Stimulated activated CD8-positive, alpha-beta memory T cell treated with anti-CD3 and anti-CD28 coated beads, Interleukin-7, amount 100 ng/mL, for 48 hours (primary cell): ENCODE measurements around the gene ZNF497.
"Not testable (repeated sequence)": the region's sequence is repeated elsewhere in the genome, so short reads cannot be mapped to it uniquely, and the experiment has no call there.

Experiments used
- DNase-seq, 2 donors: peaks; one replicate each; pipeline ENCODE4 v3.0.0-alpha.2; 2020; ENCODE audit warnings: low read depth in 1 of 2; ENCODE audit errors: extremely low read depth in 1 of 2

ZNF497 gene

DNA sequence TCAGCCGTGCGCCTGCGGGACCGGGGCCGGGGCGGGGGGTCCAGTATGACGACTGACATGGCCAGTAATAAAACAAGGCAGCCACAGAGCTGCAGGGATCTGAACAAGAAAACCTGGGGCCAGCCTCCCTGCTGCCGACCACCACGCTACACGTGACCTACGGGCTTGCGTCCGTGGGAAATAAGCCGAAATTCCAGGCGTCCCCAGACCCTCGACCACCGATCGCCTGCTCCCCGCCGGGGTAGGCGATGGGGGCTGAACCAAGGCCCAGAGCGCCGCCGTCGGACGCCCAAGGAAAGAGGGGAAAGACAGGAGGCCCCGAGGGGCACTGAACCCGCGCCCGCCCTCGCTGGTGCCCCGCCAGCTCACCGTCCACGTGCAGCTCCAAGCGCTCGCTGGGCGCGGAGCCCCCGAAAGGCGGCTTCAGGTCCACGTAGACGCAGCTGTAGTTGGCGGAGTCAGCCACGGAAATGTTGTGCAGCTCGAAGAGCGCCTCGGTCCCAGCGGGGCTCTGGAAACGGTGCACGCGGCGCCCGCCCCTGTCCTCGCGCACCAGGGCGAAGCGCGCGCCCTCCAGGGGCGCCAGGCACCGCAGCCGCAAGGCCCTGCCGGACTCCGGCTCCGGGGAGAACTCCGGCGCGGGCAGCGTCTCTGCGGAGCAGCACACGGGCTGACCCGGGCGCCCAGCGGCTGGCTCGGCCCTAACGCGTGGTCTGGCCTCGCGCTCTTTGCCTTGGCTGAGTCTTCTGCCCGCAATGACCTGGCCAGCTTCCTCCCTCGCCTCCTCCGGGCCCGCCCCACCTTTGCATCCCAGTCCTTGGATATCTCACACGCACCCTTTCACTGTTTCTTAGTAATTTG lies 12.3 kb downstream of the ZNF497 start:
- DNase-seq, result no peak

DNA sequence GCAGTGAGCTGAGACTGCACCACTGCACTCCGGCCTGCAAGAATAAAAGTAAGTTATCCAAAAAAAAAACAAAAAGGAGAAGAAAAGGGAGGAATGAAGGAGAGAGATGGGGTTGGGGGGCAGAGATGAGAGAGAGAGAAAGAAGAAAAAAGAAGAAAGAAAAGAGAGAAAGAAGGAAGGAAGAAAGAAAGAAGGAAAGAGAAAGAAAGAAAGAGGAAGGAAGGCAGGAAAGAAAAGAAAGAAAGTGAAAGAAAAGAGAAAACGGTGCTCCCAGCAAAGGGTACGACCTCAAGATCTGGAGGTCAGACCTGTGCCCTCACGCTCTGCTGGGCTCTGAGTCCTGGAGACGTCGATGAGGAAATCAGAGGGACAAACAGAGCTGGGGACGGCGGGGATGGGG lies 13.0 kb downstream of the ZNF497 start:
- no peak for DNase-seq

DNA sequence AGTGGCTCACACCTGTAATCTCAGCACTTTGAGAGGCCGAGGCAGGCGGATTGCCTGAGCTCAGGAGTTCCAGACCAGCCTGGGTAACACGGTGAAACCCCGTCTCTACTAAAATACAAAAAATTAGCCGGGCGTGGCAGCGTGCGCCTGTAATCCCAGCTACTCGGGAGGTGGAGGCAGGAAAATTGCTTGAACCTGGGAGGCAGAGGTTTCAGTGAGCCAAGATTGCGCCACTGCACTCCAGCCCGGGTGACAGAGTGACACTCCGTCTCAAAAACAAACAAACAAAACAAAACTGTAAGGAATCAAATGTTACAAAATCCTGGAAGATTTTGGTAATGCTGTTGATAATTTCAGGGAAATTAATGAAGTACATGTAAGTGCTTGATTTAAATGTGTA lies 14.5 kb downstream of the ZNF497 start:
- not testable (repeated sequence) for DNase-seq

DNA sequence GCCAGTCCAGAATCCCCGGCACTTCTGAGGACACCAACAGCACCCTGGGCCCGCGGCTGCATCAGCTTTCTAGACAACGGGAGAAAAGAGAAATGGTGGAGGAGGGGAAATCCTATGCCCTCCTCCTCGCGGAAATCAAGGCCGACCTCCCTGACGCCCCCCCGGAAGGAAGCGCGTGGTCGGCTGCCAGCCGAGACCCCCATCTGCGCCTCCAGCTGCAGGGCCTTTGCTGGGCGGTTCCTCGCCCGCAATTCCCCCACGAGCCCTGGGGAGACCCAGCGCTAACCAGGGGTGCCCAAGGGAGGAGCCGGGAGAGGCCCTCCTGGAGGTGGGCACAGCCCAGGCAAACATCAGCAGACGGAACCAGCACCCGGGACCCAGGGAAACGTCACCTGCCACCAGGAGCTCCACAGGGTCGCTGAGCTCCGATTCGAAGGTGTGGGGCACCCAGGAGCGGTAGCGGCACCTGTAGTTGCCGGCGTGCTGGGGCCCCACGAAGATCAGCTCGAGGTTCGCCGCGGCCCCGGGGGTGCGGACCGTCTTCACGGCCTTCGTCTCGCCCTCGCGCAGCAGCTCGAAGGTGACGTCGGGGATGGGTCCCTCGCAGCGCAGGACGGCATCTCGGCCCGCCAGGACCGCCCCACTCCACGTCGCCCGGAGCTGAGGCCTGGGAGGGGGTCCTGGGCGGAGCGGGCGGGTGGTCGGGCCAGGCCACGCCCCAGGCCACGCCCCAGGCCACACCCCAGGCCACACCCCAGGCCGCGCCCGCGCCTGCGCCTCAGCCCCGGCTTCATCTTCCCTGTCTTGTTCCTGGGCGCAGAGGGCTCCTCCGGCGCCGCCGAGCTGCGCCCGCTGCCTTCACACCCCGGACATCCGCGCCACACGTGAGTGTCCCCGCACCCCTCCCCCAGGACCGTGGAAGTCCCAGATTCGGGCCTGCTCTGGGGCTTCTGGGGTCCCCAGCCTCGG lies 15.3 kb downstream of the ZNF497 start:
- peak; percentile 43 to 45 for DNase-seq

DNA sequence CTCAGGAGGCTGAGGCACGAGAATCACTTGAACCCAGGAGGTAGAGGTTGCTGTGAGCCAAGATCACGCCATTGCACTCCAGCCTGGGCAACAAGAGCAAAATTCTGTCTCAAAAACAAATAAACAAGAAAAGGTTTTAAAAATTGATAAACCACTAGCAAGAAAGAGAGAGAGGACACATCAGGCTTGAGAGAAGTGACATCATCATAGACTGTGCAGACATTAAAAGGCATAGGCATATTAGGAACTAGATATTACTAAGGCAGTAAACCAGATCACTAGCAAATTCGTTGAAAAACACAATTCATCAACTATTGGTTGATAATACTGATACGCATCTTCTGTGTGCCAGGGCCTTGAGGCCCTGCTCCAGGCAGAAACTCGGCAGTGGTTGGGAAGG lies 17.0 kb downstream of the ZNF497 start:
- DNase-seq, result no peak

DNA sequence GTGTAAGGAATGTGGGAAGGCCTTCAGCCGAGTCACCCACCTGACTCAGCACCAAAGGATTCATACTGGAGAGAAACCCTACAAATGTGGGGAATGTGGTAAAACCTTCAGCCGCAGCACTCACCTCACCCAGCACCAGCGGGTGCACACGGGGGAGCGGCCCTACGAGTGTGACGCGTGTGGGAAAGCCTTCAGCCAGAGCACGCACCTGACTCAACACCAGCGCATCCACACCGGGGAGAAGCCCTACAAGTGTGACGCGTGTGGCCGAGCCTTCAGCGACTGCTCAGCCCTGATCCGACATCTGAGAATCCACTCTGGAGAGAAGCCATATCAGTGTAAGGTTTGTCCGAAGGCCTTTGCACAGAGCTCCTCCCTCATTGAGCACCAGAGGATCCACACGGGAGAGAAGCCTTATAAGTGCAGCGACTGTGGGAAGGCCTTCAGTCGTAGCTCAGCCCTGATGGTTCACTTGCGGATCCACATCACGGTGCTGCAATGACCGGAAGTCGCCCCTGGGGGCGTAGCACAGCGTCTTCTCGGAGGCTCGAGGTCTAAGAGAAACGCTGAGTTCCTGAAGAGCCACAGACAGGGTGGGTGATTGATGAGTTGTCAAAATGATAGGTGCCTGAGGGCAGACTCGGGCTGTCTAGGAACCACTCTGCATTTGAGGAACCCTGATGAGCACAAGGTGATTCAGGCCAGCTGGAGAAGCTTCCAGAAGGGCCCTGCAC lies 23.6 kb downstream of the ZNF497 start:
- DNase-seq, result no peak

DNA sequence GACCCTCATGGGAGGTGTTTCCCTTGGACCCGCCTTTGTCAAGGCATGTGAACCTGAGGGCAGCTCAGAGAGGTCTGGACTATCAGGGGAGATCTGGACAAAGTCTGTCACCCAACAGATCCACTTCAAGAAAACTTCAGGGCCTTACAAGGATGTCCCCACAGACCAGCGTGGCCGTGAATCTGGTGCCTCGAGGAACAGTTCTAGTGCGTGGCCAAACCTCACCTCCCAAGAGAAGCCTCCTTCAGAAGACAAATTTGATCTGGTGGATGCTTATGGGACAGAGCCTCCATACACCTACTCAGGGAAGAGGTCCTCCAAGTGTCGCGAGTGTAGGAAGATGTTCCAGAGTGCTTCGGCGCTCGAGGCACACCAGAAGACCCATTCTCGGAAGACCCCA lies 24.2 kb downstream of the ZNF497 start:
- no peak for DNase-seq

DNA sequence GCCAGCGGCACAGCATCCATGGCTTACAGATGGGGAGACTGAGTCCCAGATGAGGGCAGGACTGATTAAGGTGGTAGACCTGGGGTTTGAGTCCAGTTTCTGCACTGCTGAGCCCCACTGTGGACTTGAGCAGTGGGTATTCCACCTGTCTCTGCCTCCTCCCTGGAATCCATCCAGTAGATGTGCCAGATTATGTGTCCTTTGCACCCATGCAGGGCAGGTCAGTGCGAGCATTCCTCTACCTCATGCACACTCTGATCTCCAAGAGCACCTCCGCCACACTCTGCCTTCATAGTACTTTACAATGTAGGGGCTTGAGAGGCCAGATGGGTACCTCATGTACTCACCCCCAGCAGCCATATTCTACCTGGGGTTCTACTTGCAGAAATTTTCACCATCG lies 25.7 kb downstream of the ZNF497 start:
- DNase-seq, result no peak

DNA sequence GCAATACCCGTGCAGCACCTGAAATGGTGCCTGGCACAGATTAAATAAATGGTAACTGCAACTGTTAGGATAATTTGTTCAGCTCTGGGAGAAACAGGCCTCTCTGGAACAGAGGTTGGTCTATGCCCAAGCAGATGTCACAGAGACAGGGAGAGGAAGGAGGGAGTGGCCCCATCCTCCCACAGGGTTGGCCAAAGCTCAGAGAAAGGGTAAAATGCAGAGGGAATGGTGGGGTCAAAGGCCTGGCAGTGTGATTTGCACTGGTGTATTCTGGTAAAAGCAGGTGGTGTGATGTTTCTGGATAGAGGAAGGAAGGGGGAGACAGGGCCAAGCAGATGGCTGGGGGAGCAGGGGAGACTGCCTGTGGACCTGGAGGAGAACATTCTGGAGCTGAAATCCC lies 26.3 kb downstream of the ZNF497 start:
- no peak for DNase-seq

DNA sequence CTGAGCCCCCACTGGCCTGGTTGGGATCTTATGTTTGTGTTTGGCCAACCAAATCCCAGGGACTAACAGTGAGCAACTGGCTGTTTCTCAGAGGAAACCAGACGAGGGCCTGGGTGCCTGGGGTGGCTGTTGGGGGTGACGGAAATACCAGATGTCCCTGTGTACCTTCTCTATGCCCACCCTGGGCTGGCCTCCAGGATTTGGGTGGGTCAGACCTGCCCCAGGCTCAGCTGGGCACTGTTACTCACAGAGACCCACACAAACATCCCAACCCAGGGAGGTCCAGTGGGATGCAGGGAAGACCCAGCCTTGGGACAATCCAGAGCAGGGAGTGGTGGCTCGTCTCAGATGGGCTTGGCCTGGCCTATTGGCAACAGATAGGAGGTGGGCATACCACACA lies 26.9 kb downstream of the ZNF497 start:
- DNase-seq, result no peak

DNA sequence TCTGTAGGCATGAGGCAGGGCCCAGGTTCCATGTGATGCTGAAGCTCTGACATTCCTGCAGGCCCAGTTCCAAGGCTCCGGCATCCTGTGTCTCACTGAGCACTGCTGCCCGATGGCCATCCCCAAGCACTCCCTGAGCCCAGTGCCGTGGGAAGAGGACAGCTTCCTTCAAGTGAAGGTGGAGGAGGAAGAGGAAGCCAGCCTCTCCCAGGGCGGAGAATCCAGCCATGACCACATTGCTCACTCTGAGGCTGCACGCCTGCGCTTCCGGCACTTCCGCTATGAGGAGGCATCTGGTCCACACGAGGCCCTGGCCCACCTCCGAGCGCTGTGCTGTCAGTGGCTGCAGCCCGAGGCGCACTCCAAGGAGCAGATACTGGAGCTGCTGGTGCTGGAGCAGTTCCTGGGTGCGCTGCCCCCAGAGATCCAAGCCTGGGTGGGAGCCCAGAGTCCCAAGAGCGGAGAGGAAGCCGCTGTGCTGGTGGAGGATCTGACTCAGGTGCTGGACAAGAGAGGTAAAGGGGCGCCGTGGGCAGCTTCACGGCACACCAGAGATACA lies 27.8 kb downstream of the ZNF497 start:
- no peak for DNase-seq

DNA sequence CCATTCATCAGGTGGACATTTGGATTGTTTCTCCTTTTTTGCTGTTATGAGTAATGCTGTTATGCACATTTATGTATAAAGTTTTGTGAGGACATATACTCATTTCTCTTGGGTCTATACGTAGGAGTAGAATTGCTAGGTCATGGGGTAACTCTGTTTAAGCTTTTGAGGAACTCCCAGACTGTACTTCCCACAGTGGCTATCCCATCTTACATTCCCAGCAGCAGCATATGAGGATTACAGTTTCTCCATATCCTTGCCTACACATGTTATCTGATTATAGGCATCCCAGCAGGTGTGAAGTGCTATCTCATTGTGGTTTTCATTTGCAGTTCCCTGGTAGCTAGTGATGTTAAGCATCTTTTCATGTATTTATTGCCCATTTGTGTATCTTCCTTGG lies 29.9 kb downstream of the ZNF497 start:
- no peak for DNase-seq

DNA sequence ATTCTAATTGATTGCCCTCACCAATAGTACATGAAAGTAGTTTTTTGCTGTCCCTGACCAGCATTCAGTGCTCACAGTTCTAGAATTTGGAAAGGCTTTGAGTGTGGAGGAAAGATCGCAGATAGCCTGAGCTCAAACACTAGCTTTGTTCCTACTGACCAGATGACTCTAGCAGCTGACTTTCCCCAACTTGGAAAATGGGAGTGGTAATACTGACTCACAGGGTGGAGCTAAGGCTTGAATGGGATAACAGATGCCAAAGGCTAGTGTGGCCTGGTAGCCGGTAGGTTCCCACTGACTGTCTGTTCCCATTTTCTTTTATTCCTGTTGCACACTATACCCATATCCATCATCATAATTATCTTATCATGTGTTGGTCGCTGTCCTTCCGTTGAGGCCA lies 32.1 kb downstream of the ZNF497 start:
- no peak for DNase-seq

DNA sequence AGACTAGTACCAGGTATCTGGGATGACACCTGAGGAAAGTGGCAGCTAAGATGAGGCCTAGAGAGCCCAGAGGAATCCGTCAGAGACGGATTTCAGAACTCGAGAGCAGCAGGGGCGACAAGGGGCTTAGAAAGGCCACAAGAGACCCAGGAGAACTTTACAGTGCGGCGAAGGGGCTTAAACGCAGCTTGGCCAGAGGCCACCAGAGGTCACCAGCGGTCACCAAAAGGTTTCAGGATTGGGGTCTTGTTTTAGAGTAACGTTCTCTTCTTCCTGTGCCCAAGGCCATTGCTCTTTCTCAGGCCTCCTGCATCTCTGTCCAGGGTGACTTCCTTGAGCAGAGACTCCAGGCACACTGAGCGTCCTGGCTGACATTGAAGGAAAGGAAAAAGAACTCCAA lies 33.6 kb downstream of the ZNF497 start:
- no peak for DNase-seq

DNA sequence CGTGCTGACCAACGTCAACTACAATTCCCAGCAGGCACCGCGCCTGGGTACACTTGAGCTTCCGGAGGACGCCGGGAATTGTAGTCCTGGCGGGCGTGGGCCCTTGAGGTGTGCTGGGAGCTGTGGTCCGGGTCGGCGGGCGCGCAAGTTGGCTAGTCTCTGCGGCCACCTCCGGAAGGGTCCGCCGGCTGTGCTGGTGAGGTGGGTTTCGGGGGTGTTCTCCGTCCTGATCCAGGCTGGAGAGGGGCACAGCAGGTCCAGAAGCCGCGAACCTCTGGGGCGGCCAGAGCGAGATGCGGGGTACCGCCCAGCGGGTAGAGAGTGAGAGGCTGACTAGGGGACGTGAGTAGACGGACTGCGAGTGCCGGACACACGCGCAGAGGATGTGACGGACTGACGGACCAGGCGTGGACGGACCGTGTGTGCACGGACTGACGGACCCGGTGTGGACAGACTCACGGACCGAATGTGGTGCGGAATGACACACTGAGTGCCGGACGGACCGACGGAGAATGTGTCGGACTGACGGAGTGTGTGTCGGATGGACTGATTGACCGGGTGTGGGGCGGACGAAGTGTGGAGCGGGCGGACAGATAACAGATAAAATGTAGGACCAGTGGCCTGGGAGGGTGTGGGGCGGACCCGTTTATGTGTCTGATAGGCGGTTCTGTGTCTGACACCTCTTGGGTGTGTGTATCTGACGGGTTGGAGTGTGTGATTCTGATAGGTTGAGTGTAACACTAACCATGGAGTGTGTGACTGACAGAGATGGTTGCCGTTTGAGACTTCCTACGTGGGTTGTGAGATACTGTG lies 35.4 kb downstream of the ZNF497 start, which contains the start of gene ZSCAN22:
Gene ZSCAN22 (plus strand): TSS at position 81 of the 813 bp plus-strand sequence. CDS start 7,809 bp downstream, outside the sequence.
- DNase-seq, result peak; percentile 82 to 93

DNA sequence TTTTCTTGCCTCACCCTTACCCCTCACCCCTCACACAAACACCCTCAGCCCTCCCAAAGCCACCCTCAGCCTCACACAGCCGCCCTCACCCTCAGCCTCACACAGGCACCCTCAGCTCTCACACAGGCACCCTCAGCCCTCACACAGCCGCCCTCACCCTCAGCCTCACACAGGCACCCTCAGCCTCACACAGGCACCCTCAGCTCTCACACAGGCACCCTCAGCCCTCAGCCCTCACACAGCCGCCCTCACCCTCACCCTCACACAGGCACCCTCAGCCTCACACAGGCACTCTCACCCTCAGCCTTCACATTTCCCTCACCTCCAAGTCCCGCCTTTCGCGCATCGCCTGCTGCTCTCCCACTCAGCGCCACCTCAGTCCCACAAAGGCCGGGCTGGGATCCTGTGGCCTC lies 36.0 kb downstream of the ZNF497 start:
- DNase-seq, result no peak

DNA sequence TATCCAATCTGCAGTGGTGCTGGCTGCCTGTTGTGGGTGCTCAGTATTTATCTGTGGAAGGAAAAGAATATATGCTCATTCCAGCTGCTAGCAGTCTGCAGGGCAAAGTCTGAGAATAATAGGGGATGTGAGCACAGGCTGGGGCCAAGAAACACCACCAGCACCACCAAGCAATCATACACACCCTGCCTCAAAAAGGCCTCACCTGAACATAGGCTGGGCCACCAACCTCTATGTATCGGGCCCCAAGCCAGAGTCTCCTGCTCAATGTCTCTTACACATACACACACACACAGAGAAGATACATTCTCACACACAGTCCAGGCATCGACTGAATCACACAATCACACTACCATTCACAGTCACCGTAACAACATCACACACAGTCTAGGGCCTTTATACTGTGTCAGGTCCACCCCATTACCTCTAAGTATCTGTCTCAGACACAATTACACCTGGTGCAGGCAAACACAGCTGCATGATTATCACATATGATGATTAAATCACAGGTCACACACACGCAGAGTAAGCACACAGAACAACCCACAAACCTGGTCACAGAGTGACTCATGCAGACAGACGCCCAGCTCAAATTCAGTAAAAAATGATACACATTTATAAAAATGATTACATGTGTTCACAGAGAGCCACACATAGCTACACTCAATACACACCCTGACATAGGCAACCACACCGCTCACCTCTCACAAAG lies 37.1 kb downstream of the ZNF497 start:
- DNase-seq, result no peak

DNA sequence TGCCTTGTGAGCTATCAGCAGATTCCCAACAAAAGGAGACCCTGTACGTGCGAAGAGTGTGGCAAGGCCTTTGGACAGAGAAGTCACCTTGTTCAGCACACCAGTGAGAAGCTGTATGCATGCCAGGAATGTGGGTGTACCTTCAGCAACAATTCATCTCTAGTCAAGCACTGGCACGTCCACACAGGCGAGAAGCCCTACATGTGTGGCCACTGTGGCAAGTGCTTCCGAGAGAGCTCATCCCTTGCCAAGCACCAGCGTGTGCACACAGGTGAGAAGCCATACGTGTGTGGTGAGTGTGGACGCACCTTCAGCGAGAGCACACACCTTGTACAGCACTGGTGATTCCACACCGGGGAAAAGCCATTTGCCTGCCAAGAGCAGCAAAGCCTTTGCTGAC lies 43.3 kb downstream of the ZNF497 start:
- no peak for DNase-seq

DNA sequence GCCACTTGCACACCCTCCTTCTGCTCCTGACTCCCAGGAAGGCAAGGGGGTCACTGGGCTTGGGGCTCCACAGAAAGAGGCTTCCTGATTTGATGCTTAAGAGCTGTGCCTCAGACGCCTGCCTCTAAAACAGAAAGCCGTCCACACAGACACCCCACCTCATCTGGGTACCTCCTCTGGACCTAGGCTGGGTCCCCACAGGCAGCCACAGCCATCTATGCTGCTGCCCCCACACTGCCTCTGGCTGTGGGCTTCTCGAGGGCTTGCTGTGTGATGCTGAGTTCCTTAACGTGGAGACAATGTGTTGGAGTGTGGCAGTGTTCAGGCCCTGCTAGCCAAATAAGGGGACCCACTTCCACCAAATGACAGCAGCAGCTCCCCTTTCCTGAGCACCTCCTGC lies 44.3 kb downstream of the ZNF497 start:
- no peak for DNase-seq
